ENCODE measurements around the gene KCNQ1OT1.

KCNQ1OT1 gene

DNA sequence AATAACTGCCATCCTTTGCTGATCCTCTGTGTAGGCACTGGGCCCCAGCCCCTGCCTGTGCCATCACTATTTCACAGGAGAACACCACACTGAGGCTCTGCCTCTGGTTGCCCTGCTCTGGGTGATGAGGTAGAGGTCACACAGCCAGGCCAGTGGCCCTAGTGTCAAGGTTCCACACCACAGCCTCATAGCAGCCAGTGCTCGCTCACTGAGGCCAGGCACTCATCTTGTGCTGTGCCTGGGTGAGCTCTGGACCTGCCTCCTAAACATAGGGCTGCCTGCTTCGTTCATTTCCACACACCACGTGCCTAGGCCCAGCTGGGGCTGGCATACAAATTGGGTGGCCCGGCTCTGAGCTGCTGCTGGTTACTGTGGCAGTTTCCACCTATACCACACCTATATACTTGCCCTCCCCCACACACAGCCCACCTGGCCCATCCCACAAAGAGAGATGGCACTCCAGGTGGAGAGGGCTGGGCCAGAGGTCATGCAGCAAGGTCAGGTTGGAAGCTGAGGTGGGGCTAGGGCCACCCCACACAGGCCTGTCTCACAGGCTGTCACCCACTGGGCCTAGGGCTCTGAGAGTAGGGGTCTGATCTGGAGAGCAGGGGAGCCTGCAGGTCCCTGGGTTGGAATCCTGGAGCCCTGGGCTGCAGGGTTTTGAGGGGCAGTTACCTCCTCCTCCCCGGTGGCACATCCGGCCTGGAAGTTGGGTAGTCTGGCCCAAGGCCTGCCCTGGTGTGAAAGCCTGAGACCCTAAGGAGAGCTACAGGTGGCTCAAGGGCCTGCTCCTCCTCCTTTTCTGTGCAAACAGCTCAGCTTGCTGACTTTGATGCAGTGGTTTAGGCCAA is 11.2 kb downstream of the KCNQ1OT1 start:
- Histone ChIP-seq H3K27me3 (ENCODE audit: control insufficient read depth, insufficient read depth, low read length) (no peaks in the 10 kb centered on the region), H3K9ac (ENCODE audit: low read length) (no peak overlapping the region), H3K36me3 (ENCODE audit: control insufficient read depth, insufficient read depth, low read length) (peaks cover 7% of the 10 kb centered on the region), H3K4me1 (ENCODE audit: control insufficient read depth, insufficient read depth, low read length) (peaks cover 76% of the 10 kb centered on the region), H3K9me3 (ENCODE audit: control insufficient read depth, insufficient read depth, low read depth, low read length) (no peaks in the 10 kb centered on the region), H3K4me3 (ENCODE audit: low read depth, low read length) (no peak overlapping the region), H3K27ac (ENCODE audit: low read depth, low read length) (no peak overlapping the region)

DNA sequence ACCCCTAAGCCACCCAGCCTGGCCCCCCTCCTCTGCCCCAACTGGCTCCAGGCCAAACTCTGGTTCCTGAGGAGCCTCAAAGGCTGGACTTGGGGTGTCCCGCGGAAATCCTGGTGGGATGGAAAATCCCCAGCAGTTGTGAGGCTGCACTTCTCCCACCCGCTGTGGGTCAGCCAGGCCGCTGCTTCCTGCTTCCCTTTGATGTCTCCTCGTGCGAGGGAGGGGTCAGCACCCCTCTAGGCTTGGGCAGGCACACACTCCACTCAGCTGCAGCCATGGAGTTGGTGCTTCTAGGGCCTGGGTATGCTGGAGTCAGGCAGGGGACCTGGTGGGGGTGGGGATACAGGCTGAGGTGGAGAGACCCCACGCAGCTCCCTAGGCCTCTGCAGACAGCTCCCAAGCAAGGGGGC is 12.0 kb downstream of the KCNQ1OT1 start:
- Histone ChIP-seq H3K27ac (ENCODE audit: low read depth, low read length) (no peak overlapping the region), H3K4me3 (ENCODE audit: low read depth, low read length) (no peak overlapping the region), H3K9me3 (ENCODE audit: control insufficient read depth, insufficient read depth, low read depth, low read length) (no peaks in the 10 kb centered on the region), H3K27me3 (ENCODE audit: control insufficient read depth, insufficient read depth, low read length) (no peaks in the 10 kb centered on the region), H3K36me3 (ENCODE audit: control insufficient read depth, insufficient read depth, low read length) (peaks cover 7% of the 10 kb centered on the region), H3K9ac (ENCODE audit: low read length) (no peak overlapping the region), H3K4me1 (ENCODE audit: control insufficient read depth, insufficient read depth, low read length) (peaks cover 75% of the 10 kb centered on the region)

DNA sequence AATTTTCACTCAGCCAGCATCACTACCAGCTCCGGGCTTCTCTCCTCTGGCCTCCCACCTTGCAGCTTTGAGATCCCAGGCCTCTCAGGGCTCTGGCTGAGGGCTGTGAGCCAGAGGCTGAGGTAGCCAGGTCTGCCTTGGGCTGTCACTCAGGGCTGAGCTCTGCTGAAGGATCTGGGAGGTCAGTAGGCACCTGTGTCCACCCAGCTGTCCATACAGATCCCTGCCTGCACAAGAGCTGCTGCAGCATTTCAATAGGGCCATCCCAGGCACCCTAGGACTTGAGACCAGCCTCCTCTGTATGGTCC is 12.6 kb downstream of the KCNQ1OT1 start:
- Histone ChIP-seq H3K27me3 (ENCODE audit: control insufficient read depth, insufficient read depth, low read length) (no peaks in the 10 kb centered on the region), H3K9ac (ENCODE audit: low read length) (no peak overlapping the region), H3K36me3 (ENCODE audit: control insufficient read depth, insufficient read depth, low read length) (peaks cover 7% of the 10 kb centered on the region), H3K27ac (ENCODE audit: low read depth, low read length) (no peak overlapping the region), H3K9me3 (ENCODE audit: control insufficient read depth, insufficient read depth, low read depth, low read length) (no peaks in the 10 kb centered on the region), H3K4me3 (ENCODE audit: low read depth, low read length) (no peak overlapping the region), H3K4me1 (ENCODE audit: control insufficient read depth, insufficient read depth, low read length) (peaks cover 70% of the 10 kb centered on the region)

DNA sequence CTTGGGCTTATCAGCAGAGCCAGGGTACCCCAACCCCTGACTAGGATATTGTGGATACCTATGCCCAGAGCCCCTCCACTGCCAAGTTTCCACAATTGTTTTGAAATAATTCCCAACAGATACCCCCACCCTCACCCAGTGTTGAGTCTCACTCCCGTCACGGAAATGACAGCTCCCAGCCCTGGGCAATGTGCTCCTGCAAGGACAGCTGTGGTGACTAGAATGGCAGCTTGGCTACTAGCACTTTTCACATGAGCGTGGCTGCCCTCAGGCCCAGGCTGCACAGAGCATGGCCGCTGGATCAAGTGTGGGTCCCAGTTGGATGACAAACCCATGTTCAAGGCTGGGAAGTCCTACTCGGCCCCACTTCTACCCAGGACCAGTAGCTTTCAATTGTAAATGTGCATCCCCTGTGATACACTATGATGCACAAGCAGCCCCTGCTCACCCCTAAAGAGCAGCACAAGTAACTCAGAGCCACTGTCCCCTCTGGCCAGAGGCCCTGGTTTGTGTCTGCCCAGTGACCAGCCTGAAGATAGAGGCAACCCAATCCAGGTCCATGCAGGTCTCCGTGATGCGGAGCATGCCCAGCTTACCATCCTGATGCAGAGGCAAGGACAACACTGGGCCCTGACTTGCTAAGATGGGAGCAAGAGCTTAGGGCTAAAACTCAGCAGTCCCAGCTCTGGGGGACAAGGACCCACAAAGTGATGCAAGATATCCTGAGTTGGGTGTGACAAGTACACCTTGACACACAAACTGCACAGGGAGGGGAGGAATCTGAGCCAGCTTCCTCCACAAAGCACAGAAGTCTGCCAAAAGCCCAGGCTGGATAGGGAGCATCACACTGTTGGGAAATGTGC is 13.2 kb downstream of the KCNQ1OT1 start:
- no peaks in the 10 kb centered on the region for H3K9me3 ChIP-seq (ENCODE audit: control insufficient read depth, insufficient read depth, low read depth, low read length)
- no peak overlapping the region for H3K9ac ChIP-seq (ENCODE audit: low read length)

DNA sequence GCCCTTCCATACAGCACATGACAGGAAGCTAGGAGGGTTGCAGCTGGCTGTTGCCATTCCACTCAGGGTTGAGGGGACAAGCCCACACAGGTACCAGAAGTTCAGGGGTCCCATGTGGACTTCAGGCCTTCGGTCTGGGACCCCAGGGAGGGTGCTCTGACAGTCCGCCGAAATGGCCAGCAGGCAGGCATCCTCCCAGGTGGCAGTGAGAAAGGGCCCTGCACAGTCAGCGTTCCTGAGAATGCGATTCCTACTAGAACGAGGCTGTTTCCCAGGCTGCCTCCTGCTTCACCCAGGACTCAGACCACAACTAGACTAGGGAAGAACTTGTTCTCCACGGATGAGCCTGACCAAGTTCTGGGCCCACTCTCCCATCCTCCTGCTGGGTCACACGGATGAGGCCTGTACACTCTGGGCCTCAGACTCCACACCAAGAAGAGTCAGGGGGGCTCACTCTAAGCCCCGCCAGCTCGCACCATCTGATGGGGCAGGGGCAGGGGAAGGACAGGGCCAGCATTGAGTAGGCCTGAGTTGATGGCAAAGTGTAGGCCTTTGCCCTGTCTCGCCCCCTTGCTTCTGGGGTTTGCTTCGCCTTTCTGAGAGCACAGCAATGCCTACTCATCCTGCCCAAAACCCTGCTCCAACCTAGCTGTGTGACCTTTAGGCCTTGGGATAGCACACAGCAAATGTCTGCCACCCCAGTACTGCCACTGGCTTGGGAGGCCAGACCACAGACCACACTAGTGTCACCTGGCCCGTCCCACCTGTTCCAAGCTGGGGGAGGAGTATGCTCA is 14.0 kb downstream of the KCNQ1OT1 start:
- H3K36me3 ChIP-seq (ENCODE audit: control insufficient read depth, insufficient read depth, low read length) = peaks cover 7% of the 10 kb centered on the region
- H3K9ac ChIP-seq (ENCODE audit: low read length) = no peak overlapping the region
- H3K9me3 ChIP-seq (ENCODE audit: control insufficient read depth, insufficient read depth, low read depth, low read length) = no peaks in the 10 kb centered on the region
- no peaks in the 10 kb centered on the region for H3K27me3 ChIP-seq (ENCODE audit: control insufficient read depth, insufficient read depth, low read length)
- H3K27ac ChIP-seq (ENCODE audit: low read depth, low read length) = no peak overlapping the region
- peaks cover 56% of the 10 kb centered on the region for H3K4me1 ChIP-seq (ENCODE audit: control insufficient read depth, insufficient read depth, low read length)
- H3K4me3 ChIP-seq (ENCODE audit: low read depth, low read length) = no peak overlapping the region

More for the DNA sequence above, 13.2 kb downstream of the KCNQ1OT1 start:
- Histone ChIP-seq H3K4me1 (ENCODE audit: control insufficient read depth, insufficient read depth, low read length) (peaks cover 65% of the 10 kb centered on the region), H3K36me3 (ENCODE audit: control insufficient read depth, insufficient read depth, low read length) (peaks cover 7% of the 10 kb centered on the region), H3K27ac (ENCODE audit: low read depth, low read length) (no peak overlapping the region), H3K4me3 (ENCODE audit: low read depth, low read length) (no peak overlapping the region), H3K27me3 (ENCODE audit: control insufficient read depth, insufficient read depth, low read length) (no peaks in the 10 kb centered on the region)

DNA sequence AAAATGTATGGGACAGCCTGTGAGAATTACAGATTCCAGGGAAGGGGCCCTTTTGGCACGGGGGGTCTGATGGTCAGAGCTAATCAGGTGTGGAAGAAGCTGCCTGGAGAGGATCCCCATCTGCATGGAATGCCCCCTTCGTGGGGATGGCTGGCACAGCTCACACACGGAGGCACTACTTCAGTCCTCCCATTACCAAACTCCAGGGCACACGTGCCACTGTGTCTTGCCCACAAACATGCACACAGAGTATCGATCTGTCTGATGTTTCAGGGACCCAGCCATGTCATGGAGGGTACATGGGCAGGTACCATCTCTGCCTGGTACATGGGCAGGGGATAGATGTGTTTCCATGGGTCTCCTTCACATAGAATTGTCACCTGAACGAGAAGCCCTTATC is 14.7 kb downstream of the KCNQ1OT1 start:
- no peak overlapping the region for H3K4me3 ChIP-seq (ENCODE audit: low read depth, low read length)
- H3K4me1 ChIP-seq (ENCODE audit: control insufficient read depth, insufficient read depth, low read length) = peaks cover 49% of the 10 kb centered on the region
- H3K9me3 ChIP-seq (ENCODE audit: control insufficient read depth, insufficient read depth, low read depth, low read length) = no peaks in the 10 kb centered on the region
- H3K36me3 ChIP-seq (ENCODE audit: control insufficient read depth, insufficient read depth, low read length) = peaks cover 7% of the 10 kb centered on the region; the same call in 1 of the 2 replicates
- no peak overlapping the region for H3K27ac ChIP-seq (ENCODE audit: low read depth, low read length)
- H3K9ac ChIP-seq (ENCODE audit: low read length) = no peak overlapping the region
- H3K27me3 ChIP-seq (ENCODE audit: control insufficient read depth, insufficient read depth, low read length) = no peaks in the 10 kb centered on the region

DNA sequence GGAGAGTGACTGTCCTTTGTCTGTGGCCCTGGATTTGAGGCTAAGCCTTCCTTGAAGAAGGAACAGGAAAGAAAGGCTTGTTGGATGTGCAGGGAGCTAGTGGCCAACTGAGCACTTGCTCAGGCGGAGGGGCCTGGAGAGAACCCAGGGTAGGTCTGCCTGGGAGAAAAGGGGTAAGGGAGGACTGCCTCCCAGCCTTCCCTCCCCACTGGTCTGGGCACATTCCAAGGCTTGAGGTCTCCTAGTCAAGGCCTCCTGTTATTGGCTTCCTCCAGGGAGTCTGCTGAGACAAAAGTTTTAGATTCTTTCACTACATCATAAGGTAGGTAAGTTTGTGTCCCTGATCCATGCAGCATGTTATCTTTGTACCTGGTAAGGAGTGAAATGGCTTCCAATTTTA is 15.2 kb downstream of the KCNQ1OT1 start:
- Histone ChIP-seq H3K36me3 (ENCODE audit: control insufficient read depth, insufficient read depth, low read length) (peaks cover 7% of the 10 kb centered on the region; the same call in 1 of the 2 replicates), H3K27me3 (ENCODE audit: control insufficient read depth, insufficient read depth, low read length) (no peaks in the 10 kb centered on the region), H3K9me3 (ENCODE audit: control insufficient read depth, insufficient read depth, low read depth, low read length) (no peaks in the 10 kb centered on the region), H3K9ac (ENCODE audit: low read length) (no peak overlapping the region), H3K4me1 (ENCODE audit: control insufficient read depth, insufficient read depth, low read length) (peaks cover 44% of the 10 kb centered on the region), H3K27ac (ENCODE audit: low read depth, low read length) (no peak overlapping the region), H3K4me3 (ENCODE audit: low read depth, low read length) (no peak overlapping the region)

DNA sequence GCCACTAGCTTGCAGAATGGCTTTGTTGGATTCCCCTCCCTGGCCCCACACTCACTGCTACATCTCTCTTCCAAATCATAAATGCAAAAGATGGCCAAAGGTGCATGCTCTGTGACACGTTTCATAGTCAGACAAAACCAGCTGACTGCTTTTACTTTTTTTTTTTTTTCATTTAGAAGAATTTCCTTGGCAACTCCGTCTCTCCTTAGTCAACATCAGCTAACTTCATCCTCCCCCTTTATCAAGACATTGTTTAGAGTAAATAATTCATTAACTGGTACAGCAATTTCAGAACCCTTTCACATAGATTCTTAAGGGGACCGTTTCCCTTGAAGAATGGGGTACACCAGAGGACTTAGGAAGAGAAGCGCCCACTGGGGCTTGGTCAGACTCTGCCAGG is 16.0 kb downstream of the KCNQ1OT1 start:
- Histone ChIP-seq H3K4me3 (ENCODE audit: low read depth, low read length) (no peak overlapping the region), H3K27ac (ENCODE audit: low read depth, low read length) (no peak overlapping the region), H3K4me1 (ENCODE audit: control insufficient read depth, insufficient read depth, low read length) (peaks cover 37% of the 10 kb centered on the region), H3K27me3 (ENCODE audit: control insufficient read depth, insufficient read depth, low read length) (no peaks in the 10 kb centered on the region), H3K36me3 (ENCODE audit: control insufficient read depth, insufficient read depth, low read length) (peaks cover 7% of the 10 kb centered on the region; the same call in 1 of the 2 replicates), H3K9ac (ENCODE audit: low read length) (no peak overlapping the region), H3K9me3 (ENCODE audit: control insufficient read depth, insufficient read depth, low read depth, low read length) (no peaks in the 10 kb centered on the region)

DNA sequence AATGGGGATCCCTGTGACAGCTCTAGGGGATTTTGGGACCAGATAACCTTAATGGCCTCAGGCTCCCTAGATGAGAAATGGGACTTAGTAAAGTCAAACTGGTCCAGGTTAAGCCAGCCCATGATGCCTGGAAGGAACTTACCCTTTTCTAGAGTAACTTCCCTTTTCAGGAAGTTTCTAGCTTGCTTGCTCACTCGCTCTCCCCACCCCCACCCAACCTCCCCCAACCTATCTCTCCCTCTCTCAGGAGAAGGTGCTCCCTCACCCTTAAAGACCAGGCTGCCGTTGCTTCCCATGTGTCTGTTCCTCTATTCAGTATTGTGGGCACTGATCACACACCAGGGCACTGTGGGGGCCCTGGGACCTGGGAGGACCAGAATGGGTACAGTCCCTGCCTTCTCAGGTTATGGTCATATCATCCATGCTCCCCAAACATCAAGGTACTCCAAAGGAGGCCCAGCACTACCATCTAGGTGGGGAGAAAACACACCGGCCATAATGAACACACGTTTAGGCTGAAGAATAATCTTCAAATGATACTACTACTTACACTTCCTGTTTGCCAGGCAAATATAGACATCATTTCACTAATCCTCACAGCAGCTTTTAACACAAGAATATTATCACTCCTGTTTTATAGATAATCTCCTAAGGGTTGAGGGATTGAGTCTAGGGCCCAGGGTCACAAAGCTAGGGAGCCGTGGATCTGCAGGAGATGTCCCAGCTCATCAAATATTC is 18.2 kb downstream of the KCNQ1OT1 start:
- Histone ChIP-seq H3K27me3 (ENCODE audit: control insufficient read depth, insufficient read depth, low read length) (no peaks in the 10 kb centered on the region), H3K27ac (ENCODE audit: low read depth, low read length) (no peak overlapping the region), H3K4me3 (ENCODE audit: low read depth, low read length) (no peak overlapping the region), H3K9ac (ENCODE audit: low read length) (no peak overlapping the region), H3K4me1 (ENCODE audit: control insufficient read depth, insufficient read depth, low read length) (peaks cover 14% of the 10 kb centered on the region), H3K9me3 (ENCODE audit: control insufficient read depth, insufficient read depth, low read depth, low read length) (no peaks in the 10 kb centered on the region), H3K36me3 (ENCODE audit: control insufficient read depth, insufficient read depth, low read length) (peaks cover 4% of the 10 kb centered on the region; the same call in 1 of the 2 replicates)

DNA sequence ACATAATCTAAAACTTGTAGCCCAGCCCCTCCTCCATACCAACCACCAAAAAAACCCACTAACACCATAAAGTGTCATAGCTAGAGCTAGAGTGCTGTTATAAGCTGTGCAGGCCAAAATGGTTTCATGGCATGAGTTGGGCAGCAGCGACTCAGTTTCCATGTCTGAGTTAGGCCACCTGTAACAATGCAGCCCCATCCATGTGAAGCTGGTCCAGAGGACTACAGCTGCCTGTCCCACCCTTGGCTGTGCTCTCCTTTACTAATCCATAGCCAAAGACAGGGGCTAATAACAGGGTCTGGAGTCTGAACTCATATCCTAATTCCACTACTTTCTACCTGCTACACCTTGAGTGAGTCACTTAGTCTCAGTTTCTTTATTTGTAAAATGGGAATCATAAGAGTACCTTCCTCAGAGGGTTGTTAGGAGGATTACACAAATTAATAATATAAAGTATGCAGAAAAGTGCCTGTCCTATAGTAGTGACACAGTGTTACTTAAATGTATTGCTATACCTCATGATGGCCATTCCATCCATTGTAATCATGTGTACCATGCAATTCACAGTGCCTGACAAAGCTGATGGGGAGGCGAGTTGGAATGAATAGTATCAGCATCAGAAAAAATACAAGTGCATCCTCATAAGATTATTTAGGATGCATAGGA is 20.6 kb downstream of the KCNQ1OT1 start:
- Histone ChIP-seq H3K27ac (ENCODE audit: low read depth, low read length) (no peak overlapping the region), H3K4me3 (ENCODE audit: low read depth, low read length) (no peak overlapping the region), H3K36me3 (ENCODE audit: control insufficient read depth, insufficient read depth, low read length) (no peaks in the 10 kb centered on the region), H3K4me1 (ENCODE audit: control insufficient read depth, insufficient read depth, low read length) (peaks cover 13% of the 10 kb centered on the region), H3K9ac (ENCODE audit: low read length) (no peak overlapping the region), H3K27me3 (ENCODE audit: control insufficient read depth, insufficient read depth, low read length) (no peaks in the 10 kb centered on the region), H3K9me3 (ENCODE audit: control insufficient read depth, insufficient read depth, low read depth, low read length) (no peaks in the 10 kb centered on the region)
